Astrocyte (in vitro differentiated cells and primary cell): ENCODE measurements around the gene C15orf39. TPM values are rescaled to one million over a fixed set of nuclear protein-coding genes. Genes with fewer than 3 reads are reported as not detected.

Experiments
- DNase-seq: peaks from one replicate; pipeline ENCODE4 v3.0.0-alpha.2; 2010; ENCODE audit warnings: low read depth
- FAIRE-seq: peaks from 2 replicates; lab custom pipeline; 2011; peaks lifted over from hg19 to GRCh38; lab: Jason Lieb, UNC
- H2AFZ ChIP-seq: 2 replicates; pipeline ENCODE4 v1.6.0; 2012; ENCODE audit warnings: low read depth, low read length, inconsistent platforms
- H3K27ac ChIP-seq: 2 replicates; pipeline ENCODE4 v1.5.1; 2011; ENCODE audit warnings: low read depth, low read length, inconsistent platforms
- H3K27me3 ChIP-seq: 2 replicates; pipeline ENCODE4 v1.6.0; 2011; ENCODE audit warnings: low read length, inconsistent platforms; ENCODE audit not compliant: insufficient read depth
- H3K36me3 ChIP-seq: 2 replicates; pipeline ENCODE4 v1.5.1; 2011; ENCODE audit warnings: low read length, inconsistent platforms; ENCODE audit not compliant: insufficient read depth
- H3K4me1 ChIP-seq: 2 replicates; pipeline ENCODE4 v1.5.1; 2011; ENCODE audit warnings: low read length, inconsistent platforms; ENCODE audit not compliant: insufficient read depth
- H3K4me2 ChIP-seq: 2 replicates; pipeline ENCODE4 v1.6.0; 2012; ENCODE audit warnings: low read length, inconsistent platforms
- H3K4me3 ChIP-seq: 2 replicates; pipeline ENCODE4 v1.5.1; 2011; ENCODE audit warnings: low read depth, mild to moderate bottlenecking, low read length, inconsistent platforms; ENCODE audit not compliant: insufficient read depth
- H3K79me2 ChIP-seq: 2 replicates; pipeline ENCODE4 v1.6.0; 2012; ENCODE audit warnings: mild to moderate bottlenecking, low read length, inconsistent platforms; ENCODE audit not compliant: insufficient read depth
- H3K9ac ChIP-seq: 2 replicates; pipeline ENCODE4 v1.6.0; 2012; ENCODE audit warnings: mild to moderate bottlenecking, low read length, inconsistent platforms
- H3K9me3 ChIP-seq: 2 replicates; pipeline ENCODE4 v1.5.1; 2012; ENCODE audit warnings: low read depth, mild to moderate bottlenecking, low read length, inconsistent platforms; ENCODE audit not compliant: insufficient read depth
- H4K20me1 ChIP-seq: 2 replicates; pipeline ENCODE4 v1.6.0; 2012; ENCODE audit warnings: low read length, inconsistent platforms; ENCODE audit not compliant: insufficient read depth
- H3K27ac Mint-ChIP-seq: one replicate; pipeline ENCODE4 v1.8.0; 2021; ENCODE audit warnings: mild to moderate bottlenecking, mixed read lengths; ENCODE audit not compliant: unreplicated experiment
- H3K27me3 Mint-ChIP-seq: one replicate; pipeline ENCODE4 v1.8.0; 2021; ENCODE audit warnings: low read depth, mixed read lengths; ENCODE audit not compliant: unreplicated experiment
- H3K36me3 Mint-ChIP-seq: one replicate; pipeline ENCODE4 v1.8.0; 2021; ENCODE audit warnings: low read depth, mixed read lengths; ENCODE audit not compliant: unreplicated experiment
- H3K4me1 Mint-ChIP-seq: one replicate; pipeline ENCODE4 v1.8.0; 2021; ENCODE audit warnings: low read depth, mixed read lengths; ENCODE audit not compliant: unreplicated experiment
- H3K4me3 Mint-ChIP-seq: one replicate; pipeline ENCODE4 v1.8.0; 2021; ENCODE audit warnings: mild to moderate bottlenecking, moderate library complexity, mixed read lengths; ENCODE audit not compliant: unreplicated experiment
- H3K9me3 Mint-ChIP-seq: one replicate; pipeline ENCODE4 v1.8.0; 2021; ENCODE audit warnings: mild to moderate bottlenecking, mixed read lengths; ENCODE audit not compliant: unreplicated experiment
- CTCF ChIP-seq: IDR thresholded peaks from 2 replicates; pipeline ENCODE4 v1.5.1; 2011; ENCODE audit warnings: low read depth, mild to moderate bottlenecking, inconsistent platforms, low read length, moderate library complexity; ENCODE audit not compliant: insufficient read depth
- EZH2 ChIP-seq: IDR thresholded peaks from 2 replicates; pipeline ENCODE4 v1.6.1; 2012; ENCODE audit warnings: mild to moderate bottlenecking, low read length, inconsistent platforms; ENCODE audit not compliant: insufficient read depth
- total RNA-seq: library from RNA; stranded (reverse); gene quantifications from 2 replicates; pipeline ENCODE4 v1.2.1, GENCODE V29; 2021

The C15orf39 gene
- total RNA-seq, 1 donor from 2014 or later = 21.8 TPM

- H3K27me3 ChIP-seq = no peaks in the 10 kb centered on the region
- DNase-seq = no peak
- H3K4me1 ChIP-seq = no peaks in the 10 kb centered on the region
- H3K9ac ChIP-seq = no peak overlapping the region
- no peak overlapping the region for H3K4me3 ChIP-seq
- peaks cover 16% of the 10 kb centered on the region for H3K27me3 Mint-ChIP-seq
- no peaks in the 10 kb centered on the region for H4K20me1 ChIP-seq
- no peaks in the 10 kb centered on the region for H3K79me2 ChIP-seq
- TF ChIP-seq EZH2 (no peak), CTCF (no peak)
- H3K27ac ChIP-seq = no peak overlapping the region
- no peaks in the 10 kb centered on the region for H3K9me3 ChIP-seq
- H3K36me3 Mint-ChIP-seq = peaks cover 3% of the 10 kb centered on the region
- H3K4me2 ChIP-seq = no peak overlapping the region
- H2AFZ ChIP-seq = no peak overlapping the region
- FAIRE-seq = no peak
- no peak overlapping the region for H3K4me3 Mint-ChIP-seq
- H3K4me1 Mint-ChIP-seq = peaks cover 14% of the 10 kb centered on the region
- no peaks in the 10 kb centered on the region for H3K9me3 Mint-ChIP-seq
- no peak overlapping the region for H3K27ac Mint-ChIP-seq
- no peaks in the 10 kb centered on the region for H3K36me3 ChIP-seq
Observed at GRCh38 chr15:75156326-75157215, 45.1 kb upstream of the C15orf39 start.

GRCh38 chr15:75158402-75158801 lies 43.3 kb upstream of the C15orf39 start:
- H3K36me3 Mint-ChIP-seq = no peaks in the 10 kb centered on the region
- FAIRE-seq (no peak), DNase-seq (no peak)
- no peak overlapping the region for H3K4me3 Mint-ChIP-seq
- Histone ChIP-seq H3K27ac (no peak overlapping the region), H3K4me1 (no peaks in the 10 kb centered on the region), H4K20me1 (no peaks in the 10 kb centered on the region), H3K79me2 (no peaks in the 10 kb centered on the region), H3K9me3 (no peaks in the 10 kb centered on the region), H3K36me3 (no peaks in the 10 kb centered on the region), H3K27me3 (no peaks in the 10 kb centered on the region), H3K4me2 (no peak overlapping the region), H2AFZ (no peak overlapping the region), H3K4me3 (no peak overlapping the region), H3K9ac (no peak overlapping the region)
- H3K9me3 Mint-ChIP-seq = no peaks in the 10 kb centered on the region
- TF ChIP-seq EZH2 (no peak), CTCF (no peak)
- no peak overlapping the region for H3K27ac Mint-ChIP-seq
- H3K4me1 Mint-ChIP-seq = peaks cover 7% of the 10 kb centered on the region
- H3K27me3 Mint-ChIP-seq = peaks cover 13% of the 10 kb centered on the region

- TF ChIP-seq CTCF (no peak), EZH2 (no peak)
- Mint-ChIP-seq H3K4me3 (no peak overlapping the region), H3K27ac (no peak overlapping the region), H3K36me3 (no peaks in the 10 kb centered on the region), H3K4me1 (peaks cover 2% of the 10 kb centered on the region), H3K27me3 (peaks cover 8% of the 10 kb centered on the region), H3K9me3 (no peaks in the 10 kb centered on the region)
- Histone ChIP-seq H3K27ac (no peak overlapping the region), H2AFZ (no peak overlapping the region), H4K20me1 (no peaks in the 10 kb centered on the region), H3K36me3 (no peaks in the 10 kb centered on the region), H3K4me3 (no peak overlapping the region), H3K4me1 (no peaks in the 10 kb centered on the region), H3K9me3 (no peaks in the 10 kb centered on the region), H3K9ac (no peak overlapping the region), H3K79me2 (no peaks in the 10 kb centered on the region), H3K4me2 (no peak overlapping the region), H3K27me3 (no peaks in the 10 kb centered on the region)
- FAIRE-seq (no peak), DNase-seq (no peak)
Observed at GRCh38 chr15:75159244-75159643, 42.4 kb upstream of the C15orf39 start.
